Epithelial cell of proximal tubule (primary cell): Measurements from ENCODE around the gene ERO1A. TPM values are rescaled to one million over a fixed set of nuclear protein-coding genes. Genes with fewer than 3 reads are reported as not detected.

Source experiments
- DNase-seq: peaks from one replicate; pipeline ENCODE4 v3.0.0-alpha.2; 2011; ENCODE audit warnings: low read depth
- H3K4me3 ChIP-seq: 2 replicates; pipeline ENCODE4 v1.5.1; 2011; ENCODE audit warnings: low read depth, mild to moderate bottlenecking, low read length
- CTCF ChIP-seq: conservative IDR thresholded peaks from 2 replicates; pipeline ENCODE4 v1.5.1; 2012; ENCODE audit warnings: low read depth, mild to moderate bottlenecking, low read length
- total RNA-seq: library from RNA; depleted of rRNA; stranded (reverse); fragments of >200 nt; gene quantifications from 2 replicates; pipeline ENCODE4 v1.2.3, GENCODE V29; 2015

The ERO1A gene
- total RNA-seq, 1 donor from 2014 or later: 105 TPM

- no peak overlapping the region for H3K4me3 ChIP-seq
- TF ChIP-seq CTCF: no peak
- no peak for DNase-seq
Measured at GRCh38 chr14:52711666-52712065, 16.3 kb upstream of the ERO1A start.

GRCh38 chr14:52706724-52707706, 11.7 kb upstream of the ERO1A start, which contains the start of gene PSMC6:
PSMC6 (plus strand) TSS chr14:52707200; CDS start chr14:52707220, 20 bp downstream.
- no peak for DNase-seq
- peak within 1 kb of the TSS; percentile 82 for H3K4me3 ChIP-seq
- no peak for TF ChIP-seq CTCF

- TF ChIP-seq CTCF: no peak
- no peak for DNase-seq
Measured at GRCh38 chr14:52706286-52706685, 10.9 kb upstream of the ERO1A start.

GRCh38 chr14:52703664-52704063, 8.3 kb upstream of the ERO1A start:
- TF ChIP-seq CTCF: no peak
- no peak overlapping the region for H3K4me3 ChIP-seq
- DNase-seq: no peak

More at GRCh38 chr14:52706286-52706685, 10.9 kb upstream of the ERO1A start:
- peak overlapping the region; percentile 82 for H3K4me3 ChIP-seq

GRCh38 chr14:52703225-52703624, 7.9 kb upstream of the ERO1A start:
- H3K4me3 ChIP-seq: no peak overlapping the region
- no peak for TF ChIP-seq CTCF
- peak; percentile 86 for DNase-seq

- DNase-seq: no peak
- no peak overlapping the region for H3K4me3 ChIP-seq
- no peak for TF ChIP-seq CTCF
Measured at GRCh38 chr14:52701223-52701622, 5.9 kb upstream of the ERO1A start.
